ENCODE data around the gene ISM1.

Gene ISM1

GRCh38 chr20:13249118-13249797 lies 28.2 kb downstream of the ISM1 start:
- H3K4me3 ChIP-seq (ENCODE audit: low read depth, low read length): no peak overlapping the region
- TF ChIP-seq CTCF (IDR thresholded peaks at IDR 0.05; ENCODE audit: low read depth, low read length): no peak

GRCh38 chr20:13249798-13250170 lies 28.7 kb downstream of the ISM1 start:
- H3K4me3 ChIP-seq (ENCODE audit: low read depth, low read length): no peak overlapping the region
- no peak for TF ChIP-seq CTCF (IDR thresholded peaks at IDR 0.05; ENCODE audit: low read depth, low read length)

- TF ChIP-seq CTCF (IDR thresholded peaks at IDR 0.05; ENCODE audit: low read depth, low read length): no peak
- H3K4me3 ChIP-seq (ENCODE audit: low read depth, low read length): no peak overlapping the region
Observed at GRCh38 chr20:13250251-13250650, 29.2 kb downstream of the ISM1 start.

- TF ChIP-seq CTCF (IDR thresholded peaks at IDR 0.05; ENCODE audit: low read depth, low read length): no peak
- no peak overlapping the region for H3K4me3 ChIP-seq (ENCODE audit: low read depth, low read length)
Observed at GRCh38 chr20:13251106-13251903, 30.2 kb downstream of the ISM1 start.

GRCh38 chr20:13251904-13252297 lies 30.8 kb downstream of the ISM1 start:
- no peak for TF ChIP-seq CTCF (IDR thresholded peaks at IDR 0.05; ENCODE audit: low read depth, low read length)
- H3K4me3 ChIP-seq (ENCODE audit: low read depth, low read length): no peak overlapping the region

GRCh38 chr20:13255356-13255755 lies 34.3 kb downstream of the ISM1 start:
- no peak for TF ChIP-seq CTCF (IDR thresholded peaks at IDR 0.05; ENCODE audit: low read depth, low read length)
- no peak overlapping the region for H3K4me3 ChIP-seq (ENCODE audit: low read depth, low read length)

GRCh38 chr20:13256606-13257005 lies 35.5 kb downstream of the ISM1 start:
- no peak for TF ChIP-seq CTCF (IDR thresholded peaks at IDR 0.05; ENCODE audit: low read depth, low read length)

More at GRCh38 chr20:13256606-13257005, 35.5 kb downstream of the ISM1 start:
- H3K4me3 ChIP-seq (ENCODE audit: low read depth, low read length): no peak overlapping the region

All from WI38 (cell line).